NOMO-1 (cell line): ENCODE data around the gene CYB5D1.

Experiments used
- DNase-seq, 2 experiments: peaks; one replicate each; lab custom pipeline; 2025; ENCODE audit not compliant: unreplicated experiment in 2 of 2; lab: John Stamatoyannopoulos, UW

Gene CYB5D1

DNA sequence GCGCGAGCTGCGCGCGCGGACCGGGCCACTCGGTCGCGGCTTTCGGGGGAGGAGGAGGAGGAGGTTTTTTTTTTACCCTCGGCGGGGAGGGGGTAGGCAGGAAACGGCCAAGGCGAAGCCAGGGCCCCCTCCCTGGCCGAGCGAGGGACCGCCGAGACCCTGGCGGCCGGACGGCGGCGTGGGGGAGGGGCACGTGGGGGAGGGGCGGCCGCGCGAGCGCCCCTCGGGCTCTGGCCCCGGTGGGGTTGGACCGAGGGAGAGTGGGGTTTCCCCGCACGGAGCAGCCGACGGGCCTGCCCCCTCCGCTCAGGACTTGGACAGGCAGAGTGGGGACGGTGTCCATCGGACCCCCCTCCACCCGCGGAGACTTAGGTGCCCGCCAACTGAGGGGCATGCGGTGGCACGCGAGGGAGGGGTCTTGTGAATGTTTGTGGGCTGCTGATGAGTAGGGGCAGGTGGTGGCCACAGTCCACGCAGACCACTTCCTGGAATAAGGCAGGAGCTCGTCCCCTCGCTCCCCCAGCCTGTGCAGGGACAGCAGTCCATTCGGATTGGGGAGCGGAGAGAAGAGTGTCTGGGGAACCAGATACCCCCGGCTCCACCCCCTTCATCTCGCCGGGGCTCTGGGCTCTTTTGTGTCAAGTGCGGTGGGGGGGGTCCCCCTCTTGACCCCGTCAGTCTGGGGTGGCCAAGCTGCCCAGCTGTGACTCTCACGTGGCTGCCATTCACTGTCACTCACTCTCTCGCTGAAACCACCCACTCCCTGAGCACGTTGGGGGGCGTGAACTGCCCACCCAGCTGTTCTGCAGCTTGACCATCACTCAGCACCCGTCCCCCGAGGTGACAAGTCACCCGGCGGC is 27.8 kb downstream of the CYB5D1 start:
- DNase-seq, result peak in 1 of 2 experiments; percentile 65

DNA sequence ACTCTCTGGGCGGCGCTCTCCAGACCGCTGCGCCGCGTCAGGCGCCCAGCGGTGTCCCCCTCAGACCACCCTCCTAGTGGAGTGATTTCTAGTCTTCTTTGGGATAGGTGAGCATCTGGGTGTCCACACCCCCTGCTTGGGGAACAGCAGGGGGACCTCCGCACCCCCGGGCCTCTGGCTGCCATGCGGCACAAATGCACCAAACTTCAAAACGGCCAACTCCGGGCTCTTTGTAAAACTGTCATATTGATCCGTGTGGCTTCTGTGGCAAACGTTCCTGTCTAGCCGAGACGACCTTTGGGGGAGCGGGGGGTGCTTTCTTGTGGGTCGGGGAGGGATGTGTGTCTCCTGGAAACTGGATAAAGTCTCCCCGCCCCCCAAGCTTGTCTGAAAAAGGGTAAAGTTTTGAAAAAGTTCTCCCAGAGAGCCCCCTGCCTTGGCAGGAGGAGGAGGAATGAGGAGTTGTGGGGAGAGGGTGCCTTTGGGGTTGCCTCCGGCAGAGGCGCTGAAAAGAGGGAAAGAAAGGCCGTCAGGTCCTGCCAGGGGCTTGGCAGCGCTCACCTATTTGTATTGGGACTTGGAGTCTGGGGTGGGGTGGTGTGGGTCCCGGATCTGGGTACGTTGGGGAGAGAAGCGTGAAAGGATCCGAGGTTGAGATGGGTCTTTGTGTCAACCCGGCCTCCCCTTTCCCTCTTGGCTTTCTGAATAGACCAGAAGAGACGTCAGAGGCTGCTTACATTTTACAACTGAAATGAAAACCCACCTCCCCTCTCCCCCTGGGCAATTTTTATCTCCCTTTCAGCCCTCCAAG is 28.6 kb downstream of the CYB5D1 start:
- peak in 1 of 2 experiments; percentile 58 for DNase-seq

DNA sequence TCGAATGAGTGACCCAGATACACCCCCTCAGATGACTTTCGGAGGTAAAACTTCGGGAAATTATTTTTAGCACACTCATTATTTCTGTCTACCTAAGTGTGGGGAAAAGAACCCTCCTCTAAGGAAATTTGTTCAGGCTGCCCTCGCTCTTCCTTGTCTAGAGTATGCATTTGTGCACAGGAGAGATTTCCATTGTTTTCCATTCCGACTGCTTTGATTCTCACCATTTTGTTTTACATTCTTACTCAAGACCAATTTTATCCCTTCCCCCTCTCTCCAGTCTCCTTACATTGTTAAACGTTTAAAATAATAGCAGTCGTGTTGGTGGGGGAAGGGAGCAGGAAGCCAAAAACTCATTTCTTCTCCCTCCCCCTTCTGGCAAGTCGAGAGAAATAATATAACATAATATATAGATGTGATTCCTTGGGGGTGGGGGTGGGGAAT is 29.3 kb downstream of the CYB5D1 start:
- DNase-seq, result peak; percentile 97

DNA sequence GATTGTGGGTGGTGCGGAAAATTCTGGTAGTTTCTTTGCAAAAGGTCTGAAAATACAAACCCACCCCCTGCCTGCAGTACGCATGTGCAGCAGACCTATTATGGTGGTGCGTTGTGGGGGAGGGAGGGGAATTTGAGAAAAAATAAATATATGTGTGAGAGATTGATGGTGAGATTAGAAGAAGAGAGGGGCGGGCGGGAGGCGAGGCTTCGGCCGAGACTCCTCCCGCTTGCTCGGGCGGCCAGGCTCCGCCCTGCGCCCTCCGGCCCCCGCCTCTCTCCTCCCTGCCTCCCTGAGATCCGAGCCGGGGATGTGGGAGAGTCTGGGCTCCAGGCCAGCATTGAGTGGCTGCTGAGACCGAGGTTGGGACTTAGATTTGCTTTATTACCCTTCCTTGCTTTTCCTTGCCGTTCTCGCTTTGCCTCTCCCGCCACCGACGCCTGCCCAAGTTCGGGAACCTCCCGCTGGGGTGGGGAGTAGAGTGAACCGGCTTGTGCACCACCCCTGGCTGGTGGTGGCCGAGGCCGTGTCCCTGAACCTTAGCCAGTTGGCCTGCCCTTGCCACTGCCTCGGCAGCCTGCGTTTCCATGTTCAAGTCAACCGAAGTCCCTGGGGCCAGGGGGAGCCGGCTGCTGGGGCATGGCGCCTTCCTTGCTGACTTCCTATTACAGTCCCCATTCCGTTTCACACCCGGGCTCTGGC is 29.8 kb downstream of the CYB5D1 start:
- peak; percentile 97 for DNase-seq

DNA sequence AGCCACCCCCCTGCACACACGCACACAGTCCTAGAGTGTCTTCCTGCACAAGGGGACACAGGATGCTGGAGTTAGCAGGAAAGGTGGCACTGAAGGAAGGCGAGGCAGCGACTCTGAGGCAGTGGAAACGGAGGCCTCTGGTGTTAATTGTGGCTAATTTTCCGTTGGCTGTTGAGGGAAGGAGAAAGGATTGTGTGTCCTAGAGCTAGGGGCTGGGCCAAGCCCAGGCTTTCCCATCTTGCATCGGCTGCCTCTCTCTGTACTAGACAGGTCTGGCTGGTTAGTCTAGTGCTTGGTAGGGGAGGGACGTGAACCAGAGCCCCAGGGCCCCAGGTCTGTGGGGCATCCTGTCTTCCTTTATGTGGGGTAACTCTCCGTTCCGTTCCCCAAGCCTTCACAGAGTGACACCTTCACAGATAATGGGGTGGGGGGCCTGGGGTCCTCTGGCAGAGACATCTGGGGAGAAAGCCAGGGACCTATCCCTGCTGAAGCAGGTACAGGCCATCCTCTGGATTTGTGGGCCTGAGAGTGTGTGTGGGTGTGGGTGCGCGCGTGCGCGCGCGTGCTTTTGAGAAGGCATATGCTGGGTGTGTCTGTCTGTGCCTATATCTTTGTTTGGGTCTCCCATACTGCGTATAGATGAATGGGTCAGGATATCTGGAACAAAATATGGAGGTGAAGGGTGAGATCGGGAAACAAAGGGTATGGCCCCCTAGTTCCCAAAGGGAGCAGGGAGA is 30.5 kb downstream of the CYB5D1 start, which contains the start of gene CHD3:
TSS of gene CHD3 (plus strand) at position 606 of the 737 bp plus-strand sequence. CDS start 212 bp downstream, outside the sequence.
- DNase-seq, result no peak

- no peak for DNase-seq
Observed at GRCh38 chr17:7889166-7889955, 31.6 kb downstream of the CYB5D1 start.

DNA sequence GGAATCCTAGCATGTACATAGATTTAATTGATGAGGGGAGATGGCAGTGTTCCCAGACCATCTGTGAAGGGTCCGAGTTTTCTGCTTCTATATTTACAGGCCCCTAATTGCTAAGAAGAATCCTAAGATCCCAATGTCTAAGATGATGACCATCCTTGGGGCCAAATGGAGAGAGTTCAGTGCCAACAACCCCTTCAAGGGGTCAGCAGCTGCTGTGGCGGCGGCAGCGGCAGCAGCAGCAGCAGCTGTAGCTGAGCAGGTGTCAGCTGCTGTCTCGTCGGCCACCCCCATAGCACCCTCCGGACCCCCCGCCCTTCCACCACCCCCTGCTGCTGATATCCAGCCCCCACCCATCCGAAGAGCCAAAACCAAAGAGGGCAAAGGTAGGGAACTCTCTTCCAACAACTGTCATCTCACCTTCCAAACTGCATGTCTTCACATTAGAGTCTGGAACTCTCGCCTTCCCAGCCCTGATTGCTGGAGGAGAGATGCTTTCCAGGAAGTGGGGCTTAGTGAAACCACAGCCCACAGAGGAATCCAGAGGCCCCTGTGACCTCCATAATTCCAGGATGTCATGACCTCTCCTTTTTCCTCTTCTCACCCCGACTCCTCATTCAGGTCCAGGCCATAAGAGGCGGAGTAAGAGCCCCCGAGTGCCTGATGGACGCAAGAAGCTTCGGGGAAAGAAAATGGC is 35.5 kb downstream of the CYB5D1 start:
- DNase-seq, result no peak

DNA sequence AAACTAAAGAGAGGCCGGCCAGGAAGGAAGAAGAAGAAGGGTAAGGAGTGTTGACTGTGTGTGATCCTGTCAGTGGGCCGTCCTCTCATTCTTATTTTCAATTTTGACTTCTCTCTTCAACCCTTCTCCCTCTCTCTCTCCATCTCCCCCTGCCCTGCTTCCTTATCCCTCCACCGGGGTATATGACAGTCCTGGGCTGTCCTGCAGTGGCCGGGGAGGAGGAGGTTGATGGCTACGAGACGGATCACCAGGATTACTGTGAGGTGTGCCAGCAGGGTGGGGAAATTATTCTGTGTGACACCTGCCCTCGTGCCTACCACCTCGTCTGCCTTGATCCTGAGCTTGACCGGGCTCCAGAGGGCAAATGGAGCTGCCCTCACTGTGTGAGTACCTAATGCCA is 36.4 kb downstream of the CYB5D1 start:
- no peak for DNase-seq

DNA sequence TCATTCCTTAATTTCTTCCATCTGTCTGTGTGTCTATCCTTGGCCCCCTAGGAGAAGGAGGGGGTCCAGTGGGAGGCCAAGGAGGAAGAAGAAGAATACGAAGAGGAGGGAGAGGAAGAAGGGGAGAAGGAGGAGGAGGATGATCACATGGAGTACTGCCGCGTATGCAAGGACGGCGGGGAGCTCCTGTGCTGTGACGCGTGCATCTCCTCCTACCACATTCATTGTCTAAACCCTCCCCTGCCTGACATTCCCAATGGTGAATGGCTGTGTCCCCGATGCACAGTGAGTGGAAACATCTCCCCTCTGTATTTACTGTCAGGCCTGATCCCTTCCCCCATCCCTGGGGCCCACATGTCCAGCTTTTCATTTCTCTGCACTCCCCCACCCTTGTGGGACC is 37.1 kb downstream of the CYB5D1 start:
- no peak for DNase-seq

- no peak for DNase-seq
Observed at GRCh38 chr17:7897090-7897489, 39.3 kb downstream of the CYB5D1 start.

DNA sequence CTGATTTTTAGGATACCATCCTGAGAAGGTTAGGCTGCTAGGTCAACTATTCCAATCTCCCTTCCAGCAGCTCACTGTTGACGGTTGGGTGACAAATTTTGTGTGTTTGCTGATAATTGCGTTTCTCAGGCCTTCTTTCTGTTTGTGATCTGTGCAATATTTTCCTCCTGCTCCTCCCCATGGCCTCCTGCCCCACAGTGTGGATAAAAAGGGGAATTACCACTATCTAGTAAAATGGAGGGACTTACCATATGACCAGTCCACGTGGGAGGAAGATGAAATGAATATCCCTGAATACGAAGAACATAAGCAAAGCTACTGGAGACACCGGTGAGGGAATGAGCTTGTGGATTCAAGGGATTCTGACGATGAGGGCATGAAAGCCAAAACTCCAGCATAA is 40.0 kb downstream of the CYB5D1 start:
- DNase-seq, result peak in 1 of 2 experiments; percentile 17

DNA sequence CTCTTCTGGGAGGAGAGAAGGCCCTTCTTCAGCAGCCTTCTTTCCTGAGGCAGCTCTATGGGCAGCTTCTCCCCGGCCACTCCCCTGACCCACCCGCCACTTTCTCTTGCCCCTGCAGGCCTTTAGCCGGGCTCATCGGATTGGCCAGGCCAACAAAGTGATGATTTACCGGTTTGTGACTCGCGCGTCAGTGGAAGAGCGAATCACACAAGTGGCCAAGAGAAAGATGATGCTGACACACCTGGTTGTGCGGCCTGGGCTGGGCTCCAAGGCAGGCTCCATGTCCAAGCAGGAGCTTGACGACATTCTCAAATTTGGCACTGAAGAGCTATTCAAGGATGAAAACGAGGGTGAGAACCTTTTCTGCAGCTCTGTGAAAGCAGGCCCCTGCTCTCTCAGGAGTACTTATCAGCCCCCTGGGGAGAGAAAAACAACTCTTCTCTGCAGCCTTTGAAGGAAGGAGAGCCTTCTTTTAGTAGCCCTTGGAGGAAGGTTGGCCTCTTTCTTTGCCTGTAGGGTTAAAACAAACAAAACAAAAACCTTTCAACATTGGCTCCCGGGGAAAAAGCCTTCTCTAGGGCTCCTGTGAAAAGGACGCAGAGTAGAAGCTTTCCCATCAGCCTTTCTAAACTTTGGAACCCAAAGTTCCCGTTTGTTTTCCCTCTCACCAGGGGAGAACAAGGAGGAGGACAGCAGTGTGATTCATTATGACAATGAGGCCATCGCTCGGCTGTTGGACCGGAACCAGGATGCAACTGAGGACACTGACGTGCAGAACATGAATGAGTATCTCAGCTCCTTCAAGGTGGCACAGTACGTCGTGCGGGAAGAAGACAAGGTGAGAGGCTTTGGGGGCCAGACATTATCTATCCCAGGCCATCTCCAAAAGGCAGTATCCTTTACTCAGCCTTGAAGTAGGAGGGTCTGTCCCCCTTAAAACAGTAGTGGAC is 45.6 kb downstream of the CYB5D1 start:
- no peak for DNase-seq

GRCh38 chr17:7909089-7909488 is 51.3 kb downstream of the CYB5D1 start:
- DNase-seq, result no peak

- DNase-seq, result no peak
Observed at GRCh38 chr17:7910281-7910680, 52.5 kb downstream of the CYB5D1 start.

DNA sequence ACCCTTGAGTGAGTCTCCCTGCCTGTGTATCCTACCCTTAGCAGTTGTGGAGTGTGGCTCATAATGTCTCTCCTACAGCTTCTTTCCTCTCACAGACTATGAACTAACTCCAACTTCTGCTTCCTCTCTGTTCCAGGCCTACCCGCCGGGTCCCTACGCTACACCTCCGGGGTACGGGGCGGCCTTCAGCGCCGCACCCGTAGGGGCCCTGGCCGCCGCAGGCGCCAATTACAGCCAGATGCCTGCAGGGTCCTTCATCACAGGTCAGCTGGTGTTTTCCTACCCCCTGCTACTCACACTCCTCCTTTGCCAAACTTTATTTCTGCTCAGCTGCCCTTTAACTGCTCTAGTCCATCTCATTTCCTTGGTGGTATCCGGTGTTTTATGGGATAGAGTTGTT is 52.9 kb downstream of the CYB5D1 start:
- DNase-seq, result no peak

GRCh38 chr17:7911116-7911515 is 53.3 kb downstream of the CYB5D1 start:
- no peak for DNase-seq
